Pancreas (tissue), 10 donors: ENCODE results near the gene SMAD3. TPM values are rescaled to one million over a fixed set of nuclear protein-coding genes. Genes with fewer than 3 reads are reported as not detected.

Experiments
- ATAC-seq, 4 donors: fragments of 200-7000 bp; cut with Tn5 transposase; one replicate each; pipeline versions ENCODE4 v1.8.0 to v1.9.1; 2020; ENCODE audit warnings: mild to moderate bottlenecking in 4 of 4, moderate library complexity in 4 of 4
- DNase-seq, 6 donors: peaks; one replicate each; pipeline ENCODE4 v3.0.0-alpha.2; 2020
- FAIRE-seq: peaks from 2 replicates; lab custom pipeline; 2012; peaks lifted over from hg19 to GRCh38; lab: Jason Lieb, UNC
- H3K27ac ChIP-seq, 4 donors: fragments of 200-600 bp; sonication (generic); 1 replicate in 3 of 4; 2 replicates in 1 of 4; pipeline versions ENCODE4 v1.5.0 to v1.8.0; 2020
- H3K27me3 ChIP-seq, 4 donors: fragments of 200-600 bp; one replicate each; pipeline ENCODE4 v1.8.0; 2021
- H3K36me3 ChIP-seq, 3 donors: fragments of 200-600 bp; sonication (generic) in 1 of 3; one replicate each; pipeline versions ENCODE4 v1.5.0 to v1.8.0; 2020 to 2021
- H3K4me1 ChIP-seq, 3 donors: fragments of 200-600 bp; one replicate each; pipeline ENCODE4 v1.8.0; 2021
- H3K4me3 ChIP-seq, 4 donors: fragments of 200-600 bp; sonication (generic) in 2 of 4; one replicate each; pipeline versions ENCODE4 v1.5.0 to v1.8.0; 2020 to 2021
- H3K9me3 ChIP-seq, 4 donors: fragments of 200-600 bp; one replicate each; pipeline ENCODE4 v1.8.0; 2021
- CTCF ChIP-seq, 4 donors: fragments of 200-600 bp; sonication (generic) in 3 of 4; IDR thresholded peaks; one replicate each; pipeline versions ENCODE4 v1.5.0 to v1.8.0; 2021; ENCODE audit warnings: antibody characterized with exemption in 4 of 4
- WGBS, 2 donors: extraction: QIAGEN DNeasy Blood & Tissue Kit; methylation state at CpG; one replicate each; pipeline ENCODE4 v1.1.7; 2013; 5-methylcytosine and 5-hydroxymethylcytosine counted together
- intact Hi-C, 3 donors: fragments of 100-400 bp; cut with DNase I; formaldehyde crosslinking; loops; one replicate each; pipeline versions ENCODE4 v1.11.1 to v1.14.2; 2022
- polyA plus RNA-seq, 2 donors: library from polyadenylated mRNA; stranded (reverse); fragments of 200-250 nt; gene quantifications; one replicate each; pipeline ENCODE4 v1.2.3, GENCODE V29; 2013
- total RNA-seq, 6 donors: library from RNA; stranded (reverse); fragmentation: NEBNext Ultra II Directional in 4 of 6; extraction: Animal tissue kit (Norgen Biotek cat#: 25700) in 4 of 6; gene quantifications; one replicate each; pipeline versions ENCODE4 v1.2.1 to v1.2.4, GENCODE V29; 2021 to 2023
- donor health status: healthy with polysubstance abuse.
- donor health status: DM: no; HTN: no; CAD: no; lungs with moderate emphysema.
- donor health status: DM: no; HTN: no; CAD: no.
- donor health status: control.
- donor health status: control.
- donor health status: Bipolar disorder and iron deficiency.
- donor health status: DM: yes; HTN: yes; CAD: no.
- donor health status: DM: no; HTN: no; CAD: no.
- donor health status: DM: no; HTN: no; CAD: no.
- donor health status: DM: yes; HTN: yes; CAD: no.

The SMAD3 gene
- total and polyA plus RNA-seq, 8 donors, result 7.9 to 42.5 (median 21.4) TPM

- no peak overlapping the region for H3K4me3 ChIP-seq
- H3K9me3 ChIP-seq, result no peaks in the 10 kb centered on the region
- FAIRE-seq, result no peak
- intact Hi-C loops, result no loop called here
- WGBS, 2 donors, result 90 to 91% methylated on average over 9 of the region's 9 CpGs
- no peak for DNase-seq
- no peak for TF ChIP-seq CTCF (IDR thresholded peaks at IDR 0.05)
- no peaks in the 10 kb centered on the region for H3K27me3 ChIP-seq
- no peak for ATAC-seq
- H3K36me3 ChIP-seq, result no peaks in the 10 kb centered on the region
- H3K27ac ChIP-seq, result peak overlapping the region in 2 of 4 donors; percentile 62 to 75
- peaks cover 32 to 41% (median 34%) of the 10 kb centered on the region in 3 donors for H3K4me1 ChIP-seq
Measured at GRCh38 chr15:67092752-67093503, 27.5 kb downstream of the SMAD3 start.

DNA sequence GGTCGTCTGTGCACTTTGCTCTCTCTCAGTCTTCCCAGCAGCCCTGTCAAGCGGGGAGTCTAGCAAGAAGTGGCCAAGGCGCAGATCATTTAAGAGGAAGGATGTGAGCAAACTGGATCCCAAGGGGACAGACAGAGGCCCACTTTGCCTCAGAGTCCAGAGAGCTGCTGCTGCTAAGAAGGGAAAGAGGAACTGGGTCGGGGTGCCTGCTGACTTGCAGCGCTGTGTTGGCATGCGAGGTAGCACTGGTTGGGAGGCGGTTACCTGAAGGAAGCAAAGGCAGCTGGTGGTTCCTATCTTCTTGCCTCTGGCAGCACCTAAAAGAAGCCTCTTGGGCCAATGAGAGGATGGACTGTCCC lies 28.1 kb downstream of the SMAD3 start:
- Histone ChIP-seq H3K27ac (no peak overlapping the region), H3K4me1 (peaks cover 30 to 38% (median 30%) of the 10 kb centered on the region in 3 donors), H3K36me3 (no peaks in the 10 kb centered on the region), H3K27me3 (no peaks in the 10 kb centered on the region), H3K4me3 (no peak overlapping the region), H3K9me3 (no peaks in the 10 kb centered on the region)
- intact Hi-C loops, result no loop called here
- 70 to 73% methylated on average over 7 of the region's 7 CpGs for WGBS, 2 donors
- FAIRE-seq (no peak), ATAC-seq (peak in 2 of 4 donors; percentile 6 to 29), DNase-seq (no peak)
- TF ChIP-seq CTCF (IDR thresholded peaks at IDR 0.05), result no peak

GRCh38 chr15:67094001-67094826 lies 28.8 kb downstream of the SMAD3 start:
- DNase-seq, result no peak
- no peaks in the 10 kb centered on the region for H3K9me3 ChIP-seq
- no peak for FAIRE-seq
- H3K27ac ChIP-seq, result no peak overlapping the region
- H3K4me3 ChIP-seq, result no peak overlapping the region
- H3K4me1 ChIP-seq, result peaks cover 24 to 34% (median 30%) of the 10 kb centered on the region in 3 donors
- TF ChIP-seq CTCF (IDR thresholded peaks at IDR 0.05), result no peak
- 69% methylated on average over 15 of the region's 15 CpGs for WGBS, 2 donors
- H3K36me3 ChIP-seq, result no peaks in the 10 kb centered on the region
- no peaks in the 10 kb centered on the region for H3K27me3 ChIP-seq
- intact Hi-C loops, result no loop called here
- ATAC-seq, result no peak

- DNase-seq (no peak), ATAC-seq (no peak), FAIRE-seq (no peak)
- H3K4me3 ChIP-seq, result no peak overlapping the region
- no peak for TF ChIP-seq CTCF (IDR thresholded peaks at IDR 0.05)
- intact Hi-C loops, result no loop called here
- no peak overlapping the region for H3K27ac ChIP-seq
- no peaks in the 10 kb centered on the region for H3K36me3 ChIP-seq
- no peaks in the 10 kb centered on the region for H3K27me3 ChIP-seq
- H3K9me3 ChIP-seq, result no peaks in the 10 kb centered on the region
- WGBS, 2 donors, result 88 to 94% methylated on average over 7 of the region's 7 CpGs
- H3K4me1 ChIP-seq, result peaks cover 14 to 19% (median 17%) of the 10 kb centered on the region in 3 donors
Measured at GRCh38 chr15:67095912-67096311, 30.5 kb downstream of the SMAD3 start.
